GM12892 (cell line): ENCODE results near the gene COMMD4.

Experiments used
- DNase-seq: peaks from one replicate; pipeline ENCODE4 v3.0.0; 2011; ENCODE audit not compliant: insufficient read length
- FAIRE-seq: peaks from 2 replicates; lab custom pipeline; 2011; peaks lifted over from hg19 to GRCh38; lab: Jason Lieb, UNC
- POLR2A ChIP-seq: IDR thresholded peaks from 2 replicates; pipeline ENCODE4 v1.6.1; 2011; ENCODE audit warnings: low read depth, low read length, control low read depth
- POLR2AphosphoS5 ChIP-seq: IDR thresholded peaks from 2 replicates; pipeline ENCODE4 v1.6.1; 2011; ENCODE audit warnings: low read depth, low read length, control low read depth
- TAF1 ChIP-seq: IDR thresholded peaks from 2 replicates; pipeline ENCODE4 v1.6.1; 2011; ENCODE audit warnings: low read depth, mild to moderate bottlenecking, control low read depth, low read length, borderline replicate concordance

Gene COMMD4

GRCh38 chr15:75350601-75351361, 14.9 kb downstream of the COMMD4 start:
- DNase-seq: no peak
- no peak for TF ChIP-seq TAF1
- 0 out of 2 replicates have a peak, but pooled peaks have one; percentile 30 for TF ChIP-seq POLR2A
- FAIRE-seq: no peak

GRCh38 chr15:75352186-75353080, 16.6 kb downstream of the COMMD4 start:
- FAIRE-seq (no peak), DNase-seq (no peak)
- TF ChIP-seq POLR2AphosphoS5 (no peak), TAF1 (no peak), POLR2A (no peak)

DNA sequence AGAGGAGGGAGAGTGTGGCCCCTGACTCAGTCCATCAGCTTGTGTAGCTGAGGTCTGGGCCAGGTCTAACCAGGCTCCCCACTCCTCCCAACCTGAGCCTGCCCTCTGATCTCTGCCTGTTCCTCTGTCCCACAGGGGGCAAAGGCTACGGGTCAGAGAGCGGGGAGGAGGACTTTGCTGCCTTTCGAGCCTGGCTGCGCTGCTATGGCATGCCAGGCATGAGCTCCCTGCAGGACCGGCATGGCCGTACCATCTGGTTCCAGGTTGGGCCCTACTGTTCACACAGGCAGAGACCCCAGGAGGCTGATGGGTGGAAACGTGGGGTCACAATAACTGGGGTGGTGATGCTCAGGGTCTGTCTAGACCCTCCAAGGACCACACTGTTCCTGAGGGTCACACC, 17.7 kb downstream of the COMMD4 start:
- FAIRE-seq (no peak), DNase-seq (peak; percentile 25)
- TF ChIP-seq POLR2AphosphoS5: no peak; the same call in none of the 2 replicates
- no peak for TF ChIP-seq TAF1
- no peak for TF ChIP-seq POLR2A

DNA sequence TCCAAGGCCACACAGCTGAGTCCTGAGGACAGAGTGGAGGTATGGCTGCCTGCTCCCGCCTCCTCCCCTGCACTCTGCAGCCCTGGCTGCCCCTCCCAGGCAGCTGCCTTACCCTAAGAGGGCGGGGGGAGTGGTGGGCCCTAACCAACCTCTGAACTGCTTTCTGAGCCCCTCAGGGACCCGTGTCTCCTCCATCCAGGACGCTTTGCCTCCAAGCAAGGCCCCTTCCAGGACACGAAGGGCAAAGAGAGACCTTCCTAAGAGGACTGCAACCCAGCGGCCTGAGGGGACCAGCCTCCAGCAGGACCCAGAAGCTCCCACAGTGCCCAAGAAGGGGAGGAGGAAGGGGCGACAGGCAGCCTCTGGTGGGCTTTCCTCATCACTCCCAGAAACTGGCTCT, 18.6 kb downstream of the COMMD4 start:
- FAIRE-seq (no peak), DNase-seq (no peak)
- TF ChIP-seq POLR2A (no peak; the same call in 1 of the 2 replicates), TAF1 (no peak), POLR2AphosphoS5 (no peak)

DNA sequence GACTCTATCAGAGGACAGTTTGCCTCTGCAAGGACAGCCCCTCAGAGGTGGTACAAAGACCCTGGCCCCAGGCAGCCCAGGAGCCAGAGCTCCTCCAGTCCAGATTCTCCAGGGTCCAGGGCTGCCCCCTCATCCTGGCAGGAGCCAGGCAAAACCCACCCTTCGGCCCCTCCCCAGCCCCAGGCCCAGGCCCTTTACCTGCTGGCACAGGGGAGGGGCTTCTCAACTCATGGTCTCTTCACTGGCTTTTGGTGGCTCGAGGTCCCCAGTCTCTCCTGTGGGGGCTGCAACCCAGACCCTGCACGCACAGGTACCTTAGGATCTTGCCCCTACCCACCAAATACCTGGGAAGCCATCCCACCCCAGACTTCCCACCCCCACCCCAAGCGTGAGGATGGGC, 19.5 kb downstream of the COMMD4 start:
- DNase-seq (no peak), FAIRE-seq (no peak)
- TF ChIP-seq POLR2AphosphoS5 (no peak), TAF1 (no peak)

GRCh38 chr15:75356006-75356405, 20.1 kb downstream of the COMMD4 start:
- DNase-seq: no peak
- no peak for FAIRE-seq
- no peak for TF ChIP-seq POLR2A
- TF ChIP-seq TAF1: no peak
- TF ChIP-seq POLR2AphosphoS5: no peak

DNA sequence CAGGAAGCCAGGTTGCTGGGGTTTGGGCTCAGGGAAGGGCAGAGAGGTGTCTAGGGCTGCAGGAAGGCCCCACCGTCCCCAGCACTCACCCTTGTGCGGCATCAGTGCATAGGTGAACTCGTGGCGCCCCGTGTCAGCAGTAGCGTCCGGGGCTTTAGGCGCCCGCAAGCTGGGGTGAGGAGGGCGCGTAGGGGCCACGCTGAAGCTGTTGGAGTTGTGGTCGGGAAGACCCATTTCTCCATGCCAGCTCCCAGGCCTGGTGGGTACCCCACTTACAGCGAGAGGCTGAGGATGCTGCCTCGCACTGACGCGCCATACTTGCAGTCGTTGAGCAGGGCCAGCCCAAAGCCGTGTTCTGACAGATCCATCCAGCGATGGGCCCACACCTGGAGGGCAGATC, 20.7 kb downstream of the COMMD4 start:
- DNase-seq: no peak
- no peak for FAIRE-seq
- TF ChIP-seq POLR2A (no peak), TAF1 (no peak), POLR2AphosphoS5 (no peak)

GRCh38 chr15:75357976-75358673, 22.3 kb downstream of the COMMD4 start:
- no peak for FAIRE-seq
- DNase-seq: no peak
- TF ChIP-seq POLR2AphosphoS5: no peak
- no peak for TF ChIP-seq POLR2A
- no peak for TF ChIP-seq TAF1

DNA sequence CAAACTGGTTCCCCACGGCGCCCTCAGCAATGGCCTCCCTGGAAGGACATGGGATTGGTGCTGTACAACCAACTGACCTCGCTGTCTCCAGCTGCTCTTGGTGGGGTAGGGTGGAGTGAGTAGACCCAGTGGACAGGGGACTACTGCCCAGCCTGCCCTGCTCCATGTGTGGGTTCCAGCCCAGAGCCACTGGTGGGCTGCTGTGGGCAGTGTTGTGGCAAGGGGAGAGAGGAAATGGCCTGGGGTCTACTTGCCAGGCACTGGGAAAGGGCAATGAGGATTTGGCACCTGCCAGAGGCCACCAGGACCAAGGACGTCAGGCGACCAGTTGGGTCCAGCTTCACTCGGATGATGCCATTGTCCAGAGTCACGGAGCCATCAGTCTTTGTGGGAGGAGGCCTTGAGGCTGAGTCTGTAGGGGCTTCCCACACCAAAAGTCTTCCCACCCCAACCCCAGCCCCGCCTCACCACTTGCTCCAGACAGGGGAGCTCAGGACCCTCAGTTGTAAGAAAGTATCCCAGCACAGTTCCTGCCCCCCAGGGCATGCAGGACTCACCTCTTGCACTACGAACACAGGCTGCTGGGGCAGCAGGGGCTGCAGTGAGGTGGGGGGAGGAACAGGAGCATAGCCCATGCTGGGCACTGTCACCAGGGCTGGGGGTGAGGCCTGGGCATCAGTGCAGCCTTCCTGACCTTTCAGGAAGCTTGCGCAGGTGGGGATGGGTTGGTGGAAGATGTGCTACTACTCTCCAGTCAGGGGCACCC, 23.1 kb downstream of the COMMD4 start:
- TF ChIP-seq POLR2AphosphoS5: no peak
- no peak for TF ChIP-seq POLR2A
- TF ChIP-seq TAF1: no peak
- DNase-seq: no peak
- FAIRE-seq: no peak

GRCh38 chr15:75359537-75360250, 23.8 kb downstream of the COMMD4 start:
- FAIRE-seq (no peak), DNase-seq (no peak)
- TF ChIP-seq POLR2AphosphoS5: no peak; the same call in none of the 2 replicates
- no peak for TF ChIP-seq POLR2A
- no peak for TF ChIP-seq TAF1
